ENCODE data around the gene CLIC5.
"Not testable (repeated sequence)": the region's sequence is repeated elsewhere in the genome, so short reads cannot be mapped to it uniquely, and the experiment has no call there.

Gene CLIC5

GRCh38 chr6:45928721-45929305 is 86.8 kb downstream of the CLIC5 start:
- H3K4me1 Mint-ChIP-seq (ENCODE audit: low read depth): no peaks in the 10 kb centered on the region
- intact Hi-C loops (cut with micrococcal nuclease): loop anchor here (5.0 to 10.0 kb wide), 2 partner anchors 184 to 483 kb away; no protein-coding TSS in a partner anchor
- H3K27me3 Mint-ChIP-seq: peaks cover 2% of the 10 kb centered on the region
- no peaks in the 10 kb centered on the region for H3K36me3 Mint-ChIP-seq (ENCODE audit: low read depth)
- no peaks in the 10 kb centered on the region for H3K9me3 Mint-ChIP-seq
- H3K4me3 Mint-ChIP-seq: no peak overlapping the region
- H3K27ac Mint-ChIP-seq: no peak overlapping the region

GRCh38 chr6:45927421-45928320 is 88.0 kb downstream of the CLIC5 start:
- H3K27ac Mint-ChIP-seq: no peak overlapping the region
- H3K4me3 Mint-ChIP-seq: no peak overlapping the region
- intact Hi-C loops (cut with micrococcal nuclease): loop anchor here (5.0 to 10.0 kb wide), 2 partner anchors 183 to 485 kb away; no protein-coding TSS in a partner anchor
- no peaks in the 10 kb centered on the region for H3K9me3 Mint-ChIP-seq
- no peaks in the 10 kb centered on the region for H3K27me3 Mint-ChIP-seq
- no peaks in the 10 kb centered on the region for H3K36me3 Mint-ChIP-seq (ENCODE audit: low read depth)
- peaks cover 2% of the 10 kb centered on the region for H3K4me1 Mint-ChIP-seq (ENCODE audit: low read depth)

GRCh38 chr6:45926423-45926822 is 89.2 kb downstream of the CLIC5 start:
- not testable (repeated sequence) for H3K27me3 Mint-ChIP-seq; H3K36me3 Mint-ChIP-seq (ENCODE audit: low read depth); H3K9me3 Mint-ChIP-seq; H3K4me1 Mint-ChIP-seq (ENCODE audit: low read depth); H3K27ac Mint-ChIP-seq; H3K4me3 Mint-ChIP-seq
- intact Hi-C loops (cut with micrococcal nuclease): loop anchor here (5.0 to 10.0 kb wide), 2 partner anchors 182 to 486 kb away; no protein-coding TSS in a partner anchor

- intact Hi-C loops (cut with micrococcal nuclease): loop anchor here (5.0 to 10.0 kb wide), 3 partner anchors 180 to 508 kb away; no protein-coding TSS in a partner anchor
- H3K27me3 Mint-ChIP-seq: no peaks in the 10 kb centered on the region
- H3K9me3 Mint-ChIP-seq: no peaks in the 10 kb centered on the region
- H3K36me3 Mint-ChIP-seq (ENCODE audit: low read depth): no peaks in the 10 kb centered on the region
- no peak overlapping the region for H3K27ac Mint-ChIP-seq
- H3K4me1 Mint-ChIP-seq (ENCODE audit: low read depth): peaks cover 6% of the 10 kb centered on the region
- no peak overlapping the region for H3K4me3 Mint-ChIP-seq
These were observed 90.8 kb downstream of the CLIC5 start for GRCh38 chr6:45924763-45925342.

GRCh38 chr6:45923831-45924391 is 91.7 kb downstream of the CLIC5 start:
- Mint-ChIP-seq H3K4me1 (ENCODE audit: low read depth) (peaks cover 6% of the 10 kb centered on the region), H3K4me3 (no peak overlapping the region), H3K36me3 (ENCODE audit: low read depth) (no peaks in the 10 kb centered on the region), H3K9me3 (no peaks in the 10 kb centered on the region), H3K27ac (no peak overlapping the region), H3K27me3 (no peaks in the 10 kb centered on the region)
- intact Hi-C loops (cut with micrococcal nuclease): loop anchor here (2.0 to 10.0 kb wide), 3 partner anchors 179 to 1449 kb away; no protein-coding TSS in a partner anchor

- no peak overlapping the region for H3K27ac Mint-ChIP-seq
- H3K27me3 Mint-ChIP-seq: no peaks in the 10 kb centered on the region
- H3K4me3 Mint-ChIP-seq: no peak overlapping the region
- H3K9me3 Mint-ChIP-seq: no peaks in the 10 kb centered on the region
- peaks cover 6% of the 10 kb centered on the region for H3K4me1 Mint-ChIP-seq (ENCODE audit: low read depth)
- no peaks in the 10 kb centered on the region for H3K36me3 Mint-ChIP-seq (ENCODE audit: low read depth)
- intact Hi-C loops (cut with micrococcal nuclease): loop anchor here (1.0 to 10.0 kb wide), 4 partner anchors 178 to 1448 kb away; no protein-coding TSS in a partner anchor
These were observed 92.8 kb downstream of the CLIC5 start for GRCh38 chr6:45922728-45923351.

- Mint-ChIP-seq H3K27ac (no peak overlapping the region), H3K27me3 (no peaks in the 10 kb centered on the region), H3K4me3 (no peak overlapping the region), H3K9me3 (no peaks in the 10 kb centered on the region), H3K4me1 (ENCODE audit: low read depth) (peaks cover 6% of the 10 kb centered on the region), H3K36me3 (ENCODE audit: low read depth) (no peaks in the 10 kb centered on the region)
- intact Hi-C loops (cut with micrococcal nuclease): loop anchor here (1.0 to 10.0 kb wide), 4 partner anchors 177 to 1447 kb away; no protein-coding TSS in a partner anchor
These were observed 93.9 kb downstream of the CLIC5 start for GRCh38 chr6:45921691-45922281.

- no peak overlapping the region for H3K4me3 Mint-ChIP-seq
- H3K4me1 Mint-ChIP-seq (ENCODE audit: low read depth): peaks cover 6% of the 10 kb centered on the region
- intact Hi-C loops (cut with micrococcal nuclease): loop anchor here (5.0 to 10.0 kb wide), 2 partner anchors 176 to 504 kb away; no protein-coding TSS in a partner anchor
- no peaks in the 10 kb centered on the region for H3K27me3 Mint-ChIP-seq
- H3K9me3 Mint-ChIP-seq: no peaks in the 10 kb centered on the region
- H3K36me3 Mint-ChIP-seq (ENCODE audit: low read depth): no peaks in the 10 kb centered on the region
- H3K27ac Mint-ChIP-seq: no peak overlapping the region
These were observed 94.7 kb downstream of the CLIC5 start for GRCh38 chr6:45920819-45921511.

- H3K36me3 Mint-ChIP-seq (ENCODE audit: low read depth): no peaks in the 10 kb centered on the region
- intact Hi-C loops (cut with micrococcal nuclease): no loop called here
- H3K9me3 Mint-ChIP-seq: no peaks in the 10 kb centered on the region
- no peak overlapping the region for H3K4me3 Mint-ChIP-seq
- no peak overlapping the region for H3K27ac Mint-ChIP-seq
- H3K4me1 Mint-ChIP-seq (ENCODE audit: low read depth): peaks cover 1% of the 10 kb centered on the region
- no peaks in the 10 kb centered on the region for H3K27me3 Mint-ChIP-seq
These were observed 98.2 kb downstream of the CLIC5 start for GRCh38 chr6:45917439-45917838.

- Mint-ChIP-seq H3K4me1 (ENCODE audit: low read depth) (no peaks in the 10 kb centered on the region), H3K27me3 (no peaks in the 10 kb centered on the region), H3K27ac (no peak overlapping the region), H3K4me3 (no peak overlapping the region), H3K9me3 (no peaks in the 10 kb centered on the region), H3K36me3 (ENCODE audit: low read depth) (no peaks in the 10 kb centered on the region)
- intact Hi-C loops (cut with micrococcal nuclease): no loop called here
These were observed 99.0 kb downstream of the CLIC5 start for GRCh38 chr6:45916692-45917091.

- Mint-ChIP-seq H3K4me3 (no peak overlapping the region), H3K27me3 (no peaks in the 10 kb centered on the region), H3K4me1 (ENCODE audit: low read depth) (no peaks in the 10 kb centered on the region), H3K27ac (no peak overlapping the region), H3K9me3 (no peaks in the 10 kb centered on the region), H3K36me3 (ENCODE audit: low read depth) (no peaks in the 10 kb centered on the region)
- intact Hi-C loops (cut with micrococcal nuclease): no loop called here
These were observed 99.7 kb downstream of the CLIC5 start for GRCh38 chr6:45915780-45916468.

- no peaks in the 10 kb centered on the region for H3K27me3 Mint-ChIP-seq
- no peaks in the 10 kb centered on the region for H3K36me3 Mint-ChIP-seq (ENCODE audit: low read depth)
- no peak overlapping the region for H3K4me3 Mint-ChIP-seq
- H3K27ac Mint-ChIP-seq: no peak overlapping the region
- intact Hi-C loops (cut with micrococcal nuclease): no loop called here
- no peaks in the 10 kb centered on the region for H3K9me3 Mint-ChIP-seq
- peaks cover 5% of the 10 kb centered on the region for H3K4me1 Mint-ChIP-seq (ENCODE audit: low read depth)
These were observed 104.0 kb downstream of the CLIC5 start for GRCh38 chr6:45911691-45912090.

All from dendritic cell treated with granulocyte-macrophage colony-stimulating factor and Interleukin-4, amounts not matched to agents 40 ng/mL and 50 ng/mL, for 4 days (primary cell).